ENCODE data around the gene SLC24A3. TPM values are rescaled to one million over a fixed set of nuclear protein-coding genes. Genes with fewer than 3 reads are reported as not detected.

Gene SLC24A3
- total RNA-seq, 2 experiments from 2014 or later, result not detected

GRCh38 chr20:19693508-19693907 lies 481.1 kb downstream of the SLC24A3 start:
- no peak for TF ChIP-seq CTCF (conservative IDR thresholded peaks at IDR 0.05; ENCODE audit: low read length)
- no peak for TF ChIP-seq EZH2phosphoT487 (IDR thresholded peaks at IDR 0.05; ENCODE audit: borderline replicate concordance, low read depth, low read length)
- no TSS peak for BruUV-seq (replicated peaks)
- POLR2A ChIA-PET, result interaction anchor here (0.7 to 1.1 kb wide), 2 partner anchors 13 to 332 kb away, joined by 3 read pairs; no protein-coding TSS in a partner anchor

GRCh38 chr20:19695081-19695480 lies 482.6 kb downstream of the SLC24A3 start:
- Histone ChIP-seq H4K20me1 (ENCODE audit: insufficient read depth, low read length) (no peaks in the 10 kb centered on the region), H3K4me3 (ENCODE audit: low read depth, low read length, poor library complexity, severe bottlenecking) (no peak overlapping the region), H3K27ac (ENCODE audit: low read depth, low read length, poor library complexity, severe bottlenecking) (no peak overlapping the region), H3K4me2 (ENCODE audit: low read length) (no peak overlapping the region), H3K9me2 (ENCODE audit: insufficient read depth, low read length) (no peaks in the 10 kb centered on the region), H3K36me3 (ENCODE audit: insufficient read depth, low read length) (no peaks in the 10 kb centered on the region), H3K9me3 (ENCODE audit: low read length) (no peaks in the 10 kb centered on the region), H2AFZ (ENCODE audit: low read length) (no peak overlapping the region), H3K79me2 (ENCODE audit: insufficient read depth, low read depth, low read length) (no peaks in the 10 kb centered on the region), H3K4me1 (ENCODE audit: insufficient read depth, low read length, poor library complexity, severe bottlenecking) (no peaks in the 10 kb centered on the region)
- TF ChIP-seq CTCF (conservative IDR thresholded peaks at IDR 0.05; ENCODE audit: low read length), result no peak
- no peak for TF ChIP-seq EZH2phosphoT487 (IDR thresholded peaks at IDR 0.05; ENCODE audit: borderline replicate concordance, low read depth, low read length)
- BruUV-seq (replicated peaks), result no TSS peak
- POLR2A ChIA-PET, result interaction anchor here (0.6 to 1.9 kb wide), 2 partner anchors 11 to 365 kb away, joined by 3 to 7 read pairs; no protein-coding TSS in a partner anchor
- CTCF ChIA-PET (ENCODE audit: unreplicated experiment), result no interaction called here
- DNase-seq (ENCODE audit: low spot score), result no peak
- intact Hi-C loops (cut with micrococcal nuclease; ENCODE audit: unreplicated experiment), result loop anchor here (10.0 kb wide), 1 partner anchor 190 kb away; no protein-coding TSS in a partner anchor

More at GRCh38 chr20:19693508-19693907, 481.1 kb downstream of the SLC24A3 start:
- Histone ChIP-seq H3K79me2 (ENCODE audit: insufficient read depth, low read depth, low read length) (no peaks in the 10 kb centered on the region), H3K36me3 (ENCODE audit: insufficient read depth, low read length) (no peaks in the 10 kb centered on the region), H3K4me1 (ENCODE audit: insufficient read depth, low read length, poor library complexity, severe bottlenecking) (no peaks in the 10 kb centered on the region), H3K4me3 (ENCODE audit: low read depth, low read length, poor library complexity, severe bottlenecking) (no peak overlapping the region), H2AFZ (ENCODE audit: low read length) (no peak overlapping the region), H3K27ac (ENCODE audit: low read depth, low read length, poor library complexity, severe bottlenecking) (no peak overlapping the region), H3K9me2 (ENCODE audit: insufficient read depth, low read length) (no peaks in the 10 kb centered on the region), H3K4me2 (ENCODE audit: low read length) (no peak overlapping the region), H4K20me1 (ENCODE audit: insufficient read depth, low read length) (no peaks in the 10 kb centered on the region), H3K9me3 (ENCODE audit: low read length) (no peaks in the 10 kb centered on the region)
- CTCF ChIA-PET (ENCODE audit: unreplicated experiment), result no interaction called here
- DNase-seq (ENCODE audit: low spot score), result no peak
- intact Hi-C loops (cut with micrococcal nuclease; ENCODE audit: unreplicated experiment), result loop anchor here (1.0 to 10.0 kb wide), 3 partner anchors 87 to 302 kb away; no protein-coding TSS in a partner anchor

- Histone ChIP-seq H3K36me3 (ENCODE audit: insufficient read depth, low read length) (no peaks in the 10 kb centered on the region), H3K9me3 (ENCODE audit: low read length) (no peaks in the 10 kb centered on the region), H4K20me1 (ENCODE audit: insufficient read depth, low read length) (no peaks in the 10 kb centered on the region), H3K9me2 (ENCODE audit: insufficient read depth, low read length) (no peaks in the 10 kb centered on the region), H3K79me2 (ENCODE audit: insufficient read depth, low read depth, low read length) (no peaks in the 10 kb centered on the region), H2AFZ (ENCODE audit: low read length) (no peak overlapping the region), H3K27ac (ENCODE audit: low read depth, low read length, poor library complexity, severe bottlenecking) (no peak overlapping the region), H3K4me1 (ENCODE audit: insufficient read depth, low read length, poor library complexity, severe bottlenecking) (peaks cover 11% of the 10 kb centered on the region), H3K4me3 (ENCODE audit: low read depth, low read length, poor library complexity, severe bottlenecking) (no peak overlapping the region), H3K4me2 (ENCODE audit: low read length) (no peak overlapping the region)
- no TSS peak for BruUV-seq (replicated peaks)
- intact Hi-C loops (cut with micrococcal nuclease; ENCODE audit: unreplicated experiment), result loop anchor here (10.0 kb wide), 1 partner anchor 188 kb away; no protein-coding TSS in a partner anchor
- POLR2A ChIA-PET, result no interaction called here
- DNase-seq (ENCODE audit: low spot score), result no peak
- TF ChIP-seq CTCF (conservative IDR thresholded peaks at IDR 0.05; ENCODE audit: low read length) (no peak), EZH2phosphoT487 (IDR thresholded peaks at IDR 0.05; ENCODE audit: borderline replicate concordance, low read depth, low read length) (no peak)
- CTCF ChIA-PET (ENCODE audit: unreplicated experiment), result no interaction called here
Observed at GRCh38 chr20:19696620-19697019, 484.2 kb downstream of the SLC24A3 start.

All from OCI-LY7 (cell line).